Epithelial cell of proximal tubule (primary cell): ENCODE measurements around the gene CCDC13. TPM values are rescaled to one million over a fixed set of nuclear protein-coding genes. Genes with fewer than 3 reads are reported as not detected.

Source experiments
- DNase-seq: peaks from one replicate; pipeline ENCODE4 v3.0.0-alpha.2; 2011; ENCODE audit warnings: low read depth
- H3K4me3 ChIP-seq: 2 replicates; pipeline ENCODE4 v1.5.1; 2011; ENCODE audit warnings: low read depth, mild to moderate bottlenecking, low read length
- total RNA-seq: library from RNA; depleted of rRNA; stranded (reverse); fragments of >200 nt; gene quantifications from 2 replicates; pipeline ENCODE4 v1.2.3, GENCODE V29; 2015
- TF ChIP-seq, protein P1 (sequence below): conservative IDR thresholded peaks from 2 replicates; pipeline ENCODE4 v1.5.1; 2012; ENCODE audit warnings: low read depth, mild to moderate bottlenecking, low read length

Gene CCDC13
- total RNA-seq, 1 donor from 2014 or later: 1.7 TPM

DNA sequence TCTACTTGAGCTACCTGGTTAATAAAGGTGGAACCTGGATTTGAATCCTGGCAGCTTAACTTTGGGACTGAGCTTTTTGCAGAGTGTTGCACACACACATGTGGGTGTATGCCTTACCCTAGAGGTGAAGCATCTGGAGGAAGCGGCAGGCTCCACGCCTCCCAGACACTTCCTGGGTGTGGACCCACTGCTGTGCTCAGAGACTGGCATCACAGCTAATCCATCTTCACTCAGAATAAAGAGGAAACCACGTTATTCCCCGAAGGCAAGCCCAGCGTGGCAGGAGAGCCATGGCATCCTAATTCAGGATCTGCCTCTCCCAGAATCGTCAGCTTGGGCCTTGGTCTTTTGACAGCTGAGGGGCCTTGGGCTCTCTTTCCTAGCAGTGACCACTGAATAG lies 25.5 kb downstream of the CCDC13 start:
- DNase-seq: no peak
- TF ChIP-seq, protein P1, sequence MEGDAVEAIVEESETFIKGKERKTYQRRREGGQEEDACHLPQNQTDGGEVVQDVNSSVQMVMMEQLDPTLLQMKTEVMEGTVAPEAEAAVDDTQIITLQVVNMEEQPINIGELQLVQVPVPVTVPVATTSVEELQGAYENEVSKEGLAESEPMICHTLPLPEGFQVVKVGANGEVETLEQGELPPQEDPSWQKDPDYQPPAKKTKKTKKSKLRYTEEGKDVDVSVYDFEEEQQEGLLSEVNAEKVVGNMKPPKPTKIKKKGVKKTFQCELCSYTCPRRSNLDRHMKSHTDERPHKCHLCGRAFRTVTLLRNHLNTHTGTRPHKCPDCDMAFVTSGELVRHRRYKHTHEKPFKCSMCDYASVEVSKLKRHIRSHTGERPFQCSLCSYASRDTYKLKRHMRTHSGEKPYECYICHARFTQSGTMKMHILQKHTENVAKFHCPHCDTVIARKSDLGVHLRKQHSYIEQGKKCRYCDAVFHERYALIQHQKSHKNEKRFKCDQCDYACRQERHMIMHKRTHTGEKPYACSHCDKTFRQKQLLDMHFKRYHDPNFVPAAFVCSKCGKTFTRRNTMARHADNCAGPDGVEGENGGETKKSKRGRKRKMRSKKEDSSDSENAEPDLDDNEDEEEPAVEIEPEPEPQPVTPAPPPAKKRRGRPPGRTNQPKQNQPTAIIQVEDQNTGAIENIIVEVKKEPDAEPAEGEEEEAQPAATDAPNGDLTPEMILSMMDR: no peak
- H3K4me3 ChIP-seq: no peak overlapping the region

DNA sequence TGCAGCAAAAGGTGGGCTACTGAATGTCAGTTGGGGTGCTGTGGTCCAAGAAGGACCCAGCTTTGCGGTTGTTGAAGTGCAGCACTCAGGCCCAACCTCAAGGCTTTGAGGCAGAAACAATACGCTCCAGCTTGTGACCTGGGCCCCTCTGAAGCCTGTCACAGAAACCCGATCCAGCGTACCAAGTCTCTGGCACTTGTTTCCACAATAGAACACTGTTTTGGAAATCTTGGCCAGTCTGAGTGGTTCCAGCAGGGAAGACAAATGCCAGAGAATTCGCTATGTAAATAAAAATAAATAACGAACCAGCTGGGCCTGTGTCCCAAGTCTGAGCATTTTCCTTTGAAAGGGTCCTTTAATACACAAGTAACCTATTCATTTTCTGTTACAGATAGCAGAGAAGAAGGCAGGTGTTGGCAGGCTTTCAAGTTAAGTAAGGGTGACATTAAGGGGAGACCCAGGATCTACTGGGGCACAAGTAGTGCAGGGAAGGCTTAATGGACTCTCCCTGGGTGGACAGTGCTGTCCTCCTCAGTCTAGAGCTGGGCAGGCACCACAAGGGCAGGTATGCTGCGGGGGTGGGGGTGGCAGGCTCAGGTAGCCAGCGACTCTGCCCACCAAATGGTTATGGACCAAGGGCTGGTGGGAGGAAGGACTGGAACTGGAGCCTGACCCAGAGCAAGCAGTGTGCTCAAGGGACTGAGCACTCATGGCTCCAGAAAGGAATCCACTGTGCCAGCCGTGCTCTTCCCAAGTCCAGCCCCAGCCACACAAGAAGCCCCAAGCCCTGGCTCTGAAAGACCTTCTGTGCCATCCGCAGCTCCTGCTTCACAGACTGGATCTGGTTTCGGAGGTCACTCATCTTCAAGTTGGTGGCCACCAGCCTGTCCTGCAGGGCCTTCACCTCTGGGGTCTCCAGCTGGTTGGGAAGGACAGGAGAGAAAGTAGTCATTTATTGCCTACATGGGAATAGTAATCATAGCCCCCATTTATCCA lies 26.3 kb downstream of the CCDC13 start:
- DNase-seq: no peak
- TF ChIP-seq, protein P1: no peak

DNA sequence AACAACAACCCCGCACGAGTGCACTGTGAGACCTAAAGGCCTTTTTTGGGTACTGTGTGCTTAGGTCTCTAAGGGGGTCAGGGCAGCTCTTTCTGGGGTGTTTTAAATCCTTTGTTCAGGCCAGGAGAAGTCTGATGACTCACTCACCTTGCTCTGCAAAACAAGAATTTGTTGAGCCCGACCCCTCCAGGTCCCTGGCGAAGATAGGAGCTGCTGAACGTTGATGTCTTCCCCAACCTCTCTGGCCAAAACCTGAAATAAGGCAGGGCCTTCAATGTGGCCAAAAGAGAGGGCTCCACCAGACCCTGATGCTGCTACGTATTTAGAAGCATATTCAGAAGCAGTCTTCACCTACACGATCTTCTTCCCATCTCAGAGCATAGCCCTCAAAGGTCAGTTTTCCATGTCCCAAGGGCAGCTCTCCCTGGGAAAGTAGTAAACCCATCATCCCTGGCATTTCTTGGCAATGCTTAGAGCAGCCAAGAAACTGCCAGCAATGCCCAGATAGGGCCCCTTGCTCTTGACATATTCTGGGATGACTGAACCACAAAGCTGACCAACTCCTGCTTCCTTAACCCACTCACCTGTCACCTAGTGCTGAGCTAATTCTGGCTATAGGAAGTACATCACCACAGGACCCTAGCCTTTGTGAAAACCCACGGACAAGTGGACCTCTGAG lies 27.1 kb downstream of the CCDC13 start:
- TF ChIP-seq, protein P1: no peak
- no peak for DNase-seq
- H3K4me3 ChIP-seq: no peak overlapping the region

More for the DNA sequence above, 26.3 kb downstream of the CCDC13 start:
- H3K4me3 ChIP-seq: no peak overlapping the region

DNA sequence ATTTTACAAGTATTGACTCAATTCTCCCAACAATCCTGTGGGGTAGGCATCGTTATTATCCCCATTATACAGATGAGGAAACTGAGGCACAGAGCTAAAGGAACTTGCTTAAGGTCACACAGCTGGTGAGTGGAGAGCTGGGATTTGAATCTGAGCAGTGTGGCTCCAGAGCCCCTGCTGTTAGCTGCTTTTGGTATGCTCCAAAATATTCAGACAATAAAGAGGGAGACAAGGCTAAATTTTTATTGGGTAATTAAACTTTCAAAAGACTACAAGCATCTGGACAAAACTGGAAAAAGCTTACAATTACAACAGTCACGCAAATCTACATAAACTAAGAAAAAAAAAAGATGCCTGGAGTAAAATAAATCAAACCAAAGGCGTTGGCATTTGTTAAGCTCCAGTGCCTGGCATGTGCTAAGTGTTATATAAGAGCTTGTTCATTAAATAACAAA lies 27.7 kb downstream of the CCDC13 start:
- TF ChIP-seq, protein P1: no peak
- no peak for DNase-seq

DNA sequence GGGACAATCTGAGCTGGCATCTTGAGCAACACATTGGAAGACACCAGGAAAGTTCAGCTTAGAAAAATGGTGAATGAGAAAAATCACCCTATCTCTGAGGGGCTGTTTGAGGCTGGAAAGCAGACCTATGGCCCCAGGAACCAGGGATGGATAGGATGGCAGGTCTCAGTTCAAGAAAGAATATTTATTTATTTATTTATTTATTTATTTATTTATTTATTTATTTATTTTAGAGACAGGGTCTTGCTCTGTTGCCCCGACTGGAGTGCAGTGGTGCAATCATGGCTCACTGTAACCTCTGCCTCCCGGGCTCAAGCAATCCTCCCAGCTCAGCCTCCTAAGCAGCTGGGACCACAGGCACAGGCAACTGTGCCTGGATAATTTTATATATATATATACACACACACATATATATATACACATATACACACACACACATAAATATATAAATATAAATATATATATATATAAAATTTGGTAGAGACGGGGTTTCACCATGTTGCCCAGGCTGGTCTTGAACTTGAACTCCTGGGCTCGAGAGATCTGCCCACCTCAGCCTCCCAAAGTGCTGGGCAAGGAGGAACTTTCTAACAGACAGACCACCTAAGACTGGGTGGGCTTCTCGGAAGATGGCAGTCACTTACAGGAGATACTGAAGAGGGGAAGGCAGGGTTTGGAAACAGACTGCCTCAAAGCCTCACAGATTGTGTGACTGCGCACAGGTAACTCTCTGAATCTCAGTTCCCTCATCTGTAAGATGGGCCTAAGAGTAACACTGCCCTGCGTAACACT lies 29.7 kb downstream of the CCDC13 start:
- TF ChIP-seq, protein P1: no peak
- no peak for DNase-seq

More for the DNA sequence above, 27.7 kb downstream of the CCDC13 start:
- no peak overlapping the region for H3K4me3 ChIP-seq

DNA sequence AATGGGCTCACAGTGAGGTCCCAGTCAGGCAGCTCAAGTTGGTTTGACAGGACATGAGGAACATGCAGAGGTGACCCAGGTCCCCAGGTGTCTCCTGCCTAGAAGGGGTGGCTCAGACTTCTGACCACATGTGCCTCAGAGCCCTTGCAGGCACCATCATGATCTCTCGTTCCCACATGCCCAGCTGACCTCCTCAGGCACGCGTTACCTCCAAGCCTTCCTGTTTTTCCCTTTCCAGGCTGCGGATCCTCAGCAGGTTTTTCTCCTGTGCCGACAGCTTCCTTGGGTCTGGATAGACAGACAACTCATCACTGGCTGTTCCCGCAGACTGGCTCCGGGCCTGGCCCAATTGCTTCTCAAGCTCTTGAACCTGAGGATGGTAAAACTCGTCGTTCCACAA lies 30.4 kb downstream of the CCDC13 start:
- no peak overlapping the region for H3K4me3 ChIP-seq
- TF ChIP-seq, protein P1: no peak
- DNase-seq: no peak

More for the DNA sequence above, 29.7 kb downstream of the CCDC13 start:
- H3K4me3 ChIP-seq: no peak overlapping the region
